SH-SY5Y (cell line): ENCODE data around the gene SAP30BP.

Experiments used
- GATA2 ChIP-seq: IDR thresholded peaks from 2 replicates; pipeline ENCODE4 v1.6.1; 2011; ENCODE audit warnings: mild to moderate bottlenecking, low read depth, low read length
- GATA3 ChIP-seq: IDR thresholded peaks from 2 replicates; pipeline ENCODE4 v1.6.1; 2011; ENCODE audit warnings: low read depth, mild to moderate bottlenecking, low read length, moderate library complexity

The SAP30BP gene

GRCh38 chr17:75753514-75754377 lies 86.6 kb downstream of the SAP30BP start:
- TF ChIP-seq GATA2, result no peak
- no peak for TF ChIP-seq GATA3

GRCh38 chr17:75754378-75755204 lies 87.5 kb downstream of the SAP30BP start:
- TF ChIP-seq GATA2 (no peak), GATA3 (no peak)

GRCh38 chr17:75755205-75755901 lies 88.2 kb downstream of the SAP30BP start:
- TF ChIP-seq GATA3 (no peak), GATA2 (no peak)

GRCh38 chr17:75755990-75756389 lies 88.9 kb downstream of the SAP30BP start:
- TF ChIP-seq GATA3 (no peak), GATA2 (no peak)

- no peak for TF ChIP-seq GATA3
- no peak for TF ChIP-seq GATA2
Measured at GRCh38 chr17:75756451-75757085, 89.4 kb downstream of the SAP30BP start.

GRCh38 chr17:75757086-75757681 lies 90.0 kb downstream of the SAP30BP start:
- TF ChIP-seq GATA3 (no peak), GATA2 (no peak)
